ENCODE results near the gene OR2D3.

DNA sequence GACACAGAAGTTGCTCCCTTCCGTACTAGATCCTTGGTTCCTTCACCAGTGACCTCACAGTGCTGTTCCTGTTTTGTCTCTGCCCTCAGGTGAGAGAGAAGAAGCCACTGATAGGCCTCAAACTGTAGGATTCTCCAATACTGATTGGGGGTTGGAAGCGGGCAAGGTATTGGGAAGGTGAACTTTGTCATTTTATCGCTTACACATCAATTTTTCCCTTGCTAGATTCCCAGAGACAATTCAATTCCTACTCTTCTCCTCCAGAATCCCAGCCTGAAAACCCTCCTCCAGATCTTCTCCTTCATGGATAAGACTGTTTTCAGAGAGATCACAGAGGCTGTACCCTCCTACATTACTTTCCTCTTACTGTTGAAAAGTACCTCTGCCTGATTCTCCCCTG lies 9.4 kb upstream of the OR2D3 start:
- TF ChIP-seq CTCF (conservative IDR thresholded peaks at IDR 0.05) (no peak), ZFX (IDR thresholded peaks at IDR 0.05) (no peak)

Measured in C4-2B (cell line).